Activated CD4-positive, alpha-beta T cell treated with anti-CD3 and anti-CD28 coated beads, Interleukin-2, amount 50 U/mL, for 24 hours (primary cell): ENCODE results near the gene ST7.

Experiments
- DNase-seq, 2 donors: peaks; one replicate each; pipeline ENCODE4 v3.0.0-alpha.2; 2020; ENCODE audit warnings: low read depth in 1 of 2, low spot score in 1 of 2

Gene ST7

DNA sequence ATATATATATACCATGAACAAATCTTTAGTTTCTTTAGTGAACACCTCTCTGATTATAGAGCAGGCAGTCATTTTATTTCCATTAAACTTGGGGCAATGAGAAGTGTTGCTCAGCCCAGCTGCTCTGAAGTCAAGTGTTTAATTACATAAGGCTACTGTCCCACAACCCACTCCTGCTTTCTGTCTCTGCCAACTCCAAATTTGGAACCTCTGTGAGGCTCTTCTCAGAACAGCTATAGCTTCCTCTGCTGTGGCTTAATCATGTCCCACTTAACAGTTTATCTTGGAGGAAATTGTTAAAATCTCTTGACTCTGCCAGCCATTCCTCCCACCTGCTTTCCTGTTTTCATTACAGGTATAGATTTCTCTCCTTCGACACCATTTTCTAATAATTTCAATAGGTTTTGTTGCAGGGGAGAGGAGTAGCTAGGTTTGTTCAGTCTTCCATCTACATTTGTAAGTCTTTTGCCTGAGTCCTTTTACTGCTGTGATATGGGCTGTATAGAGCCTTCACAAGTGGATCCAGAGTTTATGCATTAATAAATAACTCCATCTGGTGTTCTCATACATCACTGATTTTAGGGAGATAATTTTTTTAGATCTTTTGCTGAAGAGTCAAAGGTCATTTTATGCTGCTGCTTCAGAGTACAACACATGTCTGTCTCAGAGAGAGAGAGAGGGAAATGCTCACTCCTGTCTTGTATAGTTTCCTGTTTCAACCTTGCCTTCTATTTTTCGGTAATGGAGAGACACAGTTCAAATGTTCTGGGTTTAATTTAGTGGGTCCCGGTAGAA, 199.1 kb downstream of the ST7 start:
- no peak for DNase-seq

DNA sequence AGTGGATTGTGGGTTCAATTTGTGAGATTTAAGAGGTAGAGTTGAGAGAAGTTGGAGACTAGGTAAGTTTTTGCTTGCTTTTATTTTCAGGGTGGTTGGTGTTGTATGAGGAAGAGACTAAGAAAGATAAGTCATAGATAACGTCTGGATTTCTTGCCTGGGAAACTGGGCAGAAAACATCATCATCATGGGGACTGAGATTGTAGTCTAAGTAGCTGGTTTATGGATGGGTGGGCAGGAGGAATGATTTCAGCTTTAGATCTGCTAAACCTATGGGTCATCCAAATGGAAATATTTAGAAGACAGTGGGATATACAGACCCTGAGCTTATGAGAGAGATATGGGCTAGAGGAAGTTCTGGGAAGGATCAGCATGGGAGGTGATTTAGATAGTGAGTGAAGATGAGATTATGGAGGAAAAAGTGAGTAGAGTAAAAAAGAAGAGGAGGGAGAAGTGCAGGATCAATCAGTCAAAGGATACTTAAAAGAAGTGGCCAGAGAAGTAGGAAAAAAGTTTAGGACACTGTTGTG, 199.8 kb downstream of the ST7 start:
- no peak for DNase-seq

- no peak for DNase-seq
Observed at GRCh38 chr7:117154721-117155120, 201.4 kb downstream of the ST7 start.

DNA sequence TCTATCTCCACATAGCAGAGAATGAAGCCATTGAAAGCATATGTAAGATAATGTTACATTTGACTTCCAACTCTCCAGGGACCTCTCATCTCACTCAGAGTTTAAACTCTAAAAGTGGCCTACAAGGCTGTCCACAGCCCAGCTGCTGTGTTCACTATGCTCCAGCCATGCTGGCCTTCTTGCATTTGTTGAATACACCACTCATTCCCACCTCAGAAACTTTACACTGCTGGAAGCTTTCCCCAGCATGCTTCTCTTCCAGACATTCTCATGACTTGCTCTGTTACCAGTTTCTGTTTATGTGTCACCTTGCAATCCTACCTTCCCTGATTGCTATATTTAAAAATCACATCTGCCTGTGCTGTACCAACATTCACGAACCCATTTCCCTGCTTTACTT, 202.4 kb downstream of the ST7 start:
- DNase-seq, result no peak

DNA sequence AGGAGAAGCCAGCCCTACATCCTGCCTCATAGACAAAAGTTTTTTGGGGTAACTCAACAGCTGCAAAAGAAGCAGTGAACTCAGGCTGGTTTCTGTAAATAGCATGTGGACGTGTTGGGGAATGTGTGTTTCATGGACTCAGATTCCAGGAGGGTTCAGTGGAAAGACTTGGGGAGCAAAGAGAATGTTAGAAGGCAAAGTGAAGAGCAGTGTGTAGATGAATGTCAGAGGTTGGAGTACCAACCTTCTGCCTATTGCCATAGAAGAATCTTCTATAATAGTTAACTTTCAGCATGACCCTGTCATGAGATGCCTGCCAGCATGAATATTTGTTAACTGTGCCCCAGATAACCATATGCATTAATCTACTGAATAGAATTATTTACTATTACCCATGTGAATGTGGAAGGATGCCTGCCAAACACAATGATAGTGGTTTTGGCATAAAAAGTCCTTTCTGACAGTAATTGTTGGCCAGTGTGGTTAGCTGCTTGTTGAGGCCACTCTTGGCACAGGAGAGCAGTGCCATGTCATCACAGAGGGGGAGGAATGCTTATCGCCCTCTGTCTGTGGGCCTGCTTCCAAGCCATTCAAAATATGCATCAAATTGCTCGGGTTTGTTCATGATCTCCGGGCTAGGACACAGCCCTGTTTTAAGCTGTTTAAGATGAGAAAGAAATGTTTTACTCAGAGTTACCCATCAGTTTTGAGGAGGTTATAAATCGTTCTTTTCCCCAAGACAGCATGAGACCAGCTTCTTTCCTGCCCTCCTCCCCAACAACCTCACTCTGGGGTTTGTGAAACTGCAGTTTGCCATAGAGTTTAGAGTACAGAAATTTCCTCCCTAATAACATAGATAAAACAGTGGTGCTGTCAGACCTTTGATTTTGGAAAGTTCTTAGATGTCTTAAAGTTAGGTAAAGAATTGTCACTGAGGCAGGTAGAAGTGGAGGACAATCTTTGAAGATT, 204.2 kb downstream of the ST7 start:
- DNase-seq, result no peak

- DNase-seq, result no peak
Observed at GRCh38 chr7:117158941-117159697, 205.8 kb downstream of the ST7 start.

- DNase-seq, result no peak
Observed at GRCh38 chr7:117163101-117163500, 209.8 kb downstream of the ST7 start.

DNA sequence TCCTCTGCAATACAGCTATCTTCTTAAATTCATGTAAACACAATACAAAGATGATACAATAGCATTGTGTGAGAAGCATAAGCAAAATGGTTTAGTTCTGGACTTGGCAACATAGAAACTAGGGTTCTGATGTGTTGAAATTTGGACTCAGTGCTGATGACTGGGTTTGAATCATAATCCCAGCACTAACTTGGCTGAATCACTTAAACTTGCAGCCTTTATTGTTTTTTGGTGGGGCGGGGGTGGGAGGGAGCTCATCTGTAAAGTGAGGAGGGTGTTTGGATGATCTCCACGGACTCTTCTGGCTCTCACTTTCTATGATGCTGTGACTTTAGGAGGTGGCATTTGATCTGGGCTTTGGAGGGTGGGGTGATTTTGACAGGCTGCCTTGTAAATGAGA, 211.3 kb downstream of the ST7 start:
- no peak for DNase-seq

GRCh38 chr7:117165656-117166055, 212.4 kb downstream of the ST7 start:
- no peak for DNase-seq

DNA sequence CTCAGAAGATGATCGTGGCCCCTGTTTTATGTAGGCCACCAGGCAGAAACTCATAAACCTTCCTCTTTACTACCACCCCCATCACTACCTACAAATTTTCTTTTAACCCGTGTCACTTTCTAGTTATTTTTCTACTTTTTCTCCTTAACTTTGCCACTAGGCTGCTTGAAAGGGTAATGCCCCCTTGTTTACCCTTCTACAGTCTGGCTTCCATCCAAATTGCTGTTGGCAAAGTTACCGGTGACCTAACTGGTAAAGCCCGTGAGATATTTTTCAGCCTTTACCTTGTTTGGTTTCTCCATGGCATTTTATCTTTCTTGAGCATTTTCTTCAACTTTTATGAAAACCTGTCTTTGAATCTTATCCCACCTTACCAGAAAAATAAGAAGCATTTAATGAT, 216.6 kb downstream of the ST7 start:
- DNase-seq, result no peak

DNA sequence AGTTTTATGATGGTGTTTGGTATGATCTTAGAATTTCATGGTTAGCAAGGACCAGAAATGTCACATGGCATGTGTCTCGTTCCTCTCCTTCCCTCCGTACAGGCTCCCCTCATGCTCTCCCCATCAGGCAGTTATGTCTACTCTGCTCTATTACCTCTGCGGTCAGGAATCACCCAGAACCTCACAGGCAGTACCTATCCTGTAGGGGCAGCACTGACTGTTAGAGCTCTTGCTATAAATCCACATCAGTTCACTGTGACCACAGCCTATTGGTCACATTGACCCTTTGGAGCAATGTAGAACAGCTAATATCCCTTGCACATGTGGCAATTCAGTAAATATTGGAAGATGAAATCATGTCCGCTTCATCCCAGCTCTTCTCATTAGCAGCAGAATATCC, 217.8 kb downstream of the ST7 start:
- DNase-seq, result no peak

DNA sequence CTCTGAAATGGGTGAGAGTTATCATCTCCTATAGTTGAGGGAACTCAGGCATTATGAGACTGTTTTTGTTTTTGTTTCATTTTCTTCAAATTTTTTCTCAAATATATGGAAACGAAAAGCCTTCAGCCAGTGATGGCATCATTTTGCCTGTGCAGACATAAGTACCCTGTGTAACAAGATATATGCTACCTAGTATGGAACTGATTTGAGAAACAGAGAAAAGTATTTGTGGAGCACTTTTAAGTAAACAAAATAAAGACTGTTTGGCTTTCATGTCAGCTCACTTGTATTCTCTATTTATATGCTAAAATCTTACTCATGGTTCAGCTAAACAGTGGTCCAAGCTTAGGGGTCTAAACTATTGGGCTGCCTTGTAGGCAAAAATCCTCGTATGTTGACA, 219.0 kb downstream of the ST7 start:
- DNase-seq, result no peak

DNA sequence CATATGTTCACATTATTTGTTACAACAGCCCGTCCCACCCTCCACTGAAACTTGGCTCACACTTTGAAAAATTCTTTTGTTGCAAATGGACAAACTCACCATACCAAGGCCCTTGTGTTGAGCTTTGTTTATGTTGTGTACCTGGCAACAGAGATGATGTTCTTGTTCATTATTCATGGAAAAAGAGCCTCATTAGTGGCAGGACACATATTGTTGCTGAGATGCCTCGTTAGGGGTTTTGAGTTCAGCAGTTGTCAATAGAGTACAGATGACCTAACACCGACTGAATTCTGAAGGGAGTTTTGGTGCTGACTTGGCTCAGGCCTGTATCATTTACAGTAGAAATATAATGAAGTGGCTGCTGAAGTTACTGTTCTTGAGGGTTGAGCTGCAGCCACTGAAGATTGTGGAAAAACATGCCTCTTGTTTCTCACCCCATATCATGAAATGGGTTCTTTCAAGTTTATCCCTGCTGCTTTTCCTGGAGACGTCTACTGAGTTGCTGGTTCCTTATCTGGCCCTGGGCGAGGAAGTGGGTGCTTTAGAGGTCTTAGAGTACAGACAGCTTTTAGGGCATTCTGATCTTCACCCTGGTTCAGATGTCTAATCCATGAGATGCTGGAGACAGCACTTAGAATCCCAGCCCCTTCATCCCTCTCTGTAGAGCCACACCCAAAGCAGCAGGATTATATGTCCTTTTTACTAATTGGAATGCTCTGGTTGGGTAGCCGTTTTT, 219.9 kb downstream of the ST7 start:
- no peak for DNase-seq

GRCh38 chr7:117176206-117176605, 222.9 kb downstream of the ST7 start:
- no peak for DNase-seq

GRCh38 chr7:117178600-117178999, 225.3 kb downstream of the ST7 start:
- DNase-seq, result no peak

DNA sequence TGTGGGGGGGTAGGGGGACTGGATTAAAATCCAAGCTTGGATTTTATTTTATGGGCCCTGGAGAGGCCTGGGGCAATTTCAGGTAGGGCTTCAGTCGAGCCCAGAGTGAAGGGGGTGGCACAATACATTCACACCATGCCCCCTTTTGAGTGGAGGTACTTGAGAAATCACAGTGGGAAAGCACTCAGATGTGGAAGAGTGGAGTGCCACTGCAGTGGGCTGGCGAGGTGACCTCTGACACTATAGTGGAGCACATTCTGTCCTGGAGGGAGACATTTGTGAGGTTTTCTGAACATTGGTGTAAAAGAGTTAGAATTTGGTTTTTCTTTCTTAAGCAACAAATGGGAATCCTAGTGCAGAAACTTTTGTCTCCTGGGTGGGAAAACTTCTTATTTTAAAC, 226.4 kb downstream of the ST7 start:
- DNase-seq, result no peak

DNA sequence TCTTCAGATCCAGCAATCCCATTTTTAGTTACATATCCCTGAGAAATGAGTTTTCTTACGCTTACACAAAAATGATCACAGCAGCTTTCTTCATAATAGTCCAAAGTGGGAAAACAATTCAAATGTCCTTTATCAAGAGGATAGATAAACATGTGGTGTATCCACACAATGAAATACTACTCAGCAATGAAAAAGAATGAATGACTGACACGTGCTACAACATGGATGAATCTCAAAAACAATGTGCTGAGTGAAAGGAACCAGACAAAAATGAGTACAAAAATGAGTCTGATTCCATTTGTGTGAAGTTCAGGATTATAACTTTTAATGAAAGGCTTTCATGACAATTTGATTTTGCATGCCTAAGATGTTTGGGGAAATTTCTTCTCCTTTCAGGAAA, 230.4 kb downstream of the ST7 start:
- no peak for DNase-seq

- no peak for DNase-seq
Observed at GRCh38 chr7:117184367-117184766, 231.1 kb downstream of the ST7 start.

DNA sequence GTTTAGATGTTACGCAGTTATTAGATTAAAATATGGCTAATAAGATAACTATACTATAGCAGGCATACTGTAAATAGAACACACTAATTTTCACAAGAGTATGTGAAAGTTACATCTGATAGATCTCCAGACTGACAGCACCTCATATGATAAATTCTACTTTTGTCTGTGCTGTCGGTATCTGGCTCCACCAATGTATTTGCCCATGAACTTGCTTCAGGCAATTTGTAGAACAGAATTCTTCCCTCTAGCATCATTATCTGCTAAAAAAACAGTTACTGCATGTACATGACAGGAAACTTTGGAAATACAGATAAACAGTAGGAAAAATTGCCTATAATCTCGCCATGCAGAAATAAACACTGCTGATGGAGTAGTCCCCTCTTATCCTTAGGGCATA, 231.8 kb downstream of the ST7 start:
- no peak for DNase-seq

- no peak for DNase-seq
Observed at GRCh38 chr7:117186218-117187010, 233.1 kb downstream of the ST7 start.
